Uterus (tissue), 4 donors: Measurements from ENCODE around the gene PDE4D. TPM values are rescaled to one million over a fixed set of nuclear protein-coding genes. Genes with fewer than 3 reads are reported as not detected.

ENCODE experiments used
- DNase-seq, 2 donors: peaks; one replicate each; pipeline ENCODE4 v3.0.0-alpha.2; 2019 to 2020
- H3K27ac ChIP-seq, 2 donors: fragments of 200-600 bp; sonication (generic); 1 replicate in 1 of 2; 2 replicates in 1 of 2; pipeline ENCODE4 v1.5.1; 2016 to 2018
- H3K27me3 ChIP-seq, 2 donors: fragments of 200-600 bp; sonication (generic); one replicate each; pipeline ENCODE4 v1.5.1; 2018 to 2019; ENCODE audit warnings: control low read depth in 1 of 2
- H3K36me3 ChIP-seq, 2 donors: fragments of 200-600 bp; sonication (generic); one replicate each; pipeline ENCODE4 v1.5.1; 2019; ENCODE audit warnings: control low read depth in 1 of 2
- H3K4me1 ChIP-seq, 2 donors: fragments of 200-600 bp; sonication (generic); one replicate each; pipeline ENCODE4 v1.5.1; 2018 to 2019; ENCODE audit warnings: control low read depth in 1 of 2
- H3K4me3 ChIP-seq, 2 donors: fragments of 200-600 bp; sonication (generic); 1 replicate in 1 of 2; 2 replicates in 1 of 2; pipeline ENCODE4 v1.5.1; 2018 to 2019; ENCODE audit warnings: mild to moderate bottlenecking in 1 of 2
- H3K9me3 ChIP-seq, 2 donors: fragments of 200-600 bp; sonication (generic); one replicate each; pipeline ENCODE4 v1.5.1; 2019; ENCODE audit warnings: control low read depth in 1 of 2
- POLR2A ChIP-seq, 2 donors: fragments of 450-650 bp; IDR thresholded peaks; one replicate each; pipeline ENCODE4 v1.6.1; 2016; ENCODE audit warnings: antibody characterized with exemption in 2 of 2, mild to moderate bottlenecking in 1 of 2, moderate library complexity in 1 of 2
- intact Hi-C: fragments of 100-400 bp; cut with DNase I; formaldehyde crosslinking; loops from one replicate; pipeline ENCODE4 v1.15.1; 2023; ENCODE audit warnings: low total_unique reads
- total RNA-seq, 4 donors: library from RNA; depleted of rRNA in 3 of 4; stranded (reverse); fragments of >200 nt in 3 of 4; gene quantifications; one replicate each; pipeline versions ENCODE4 v1.1.0 to v1.2.4, GENCODE V29; 2014 to 2023
- TF ChIP-seq, protein P1 (sequence below), 4 experiments: fragments of 200-600 bp in 2 of 4; fragments of 450-650 bp in 2 of 4; sonication (generic) in 2 of 4; IDR thresholded peaks; one replicate each; pipeline ENCODE4 v1.5.1; 2016 to 2019; ENCODE audit warnings: antibody characterized with exemption in 4 of 4, mild to moderate bottlenecking in 2 of 4, moderate library complexity in 1 of 4
- donor health status: DM: yes; HTN: yes; CAD: no.

Gene PDE4D
- total RNA-seq, 4 donors from 2014 or later = 27.1 to 77.0 (median 45.8) TPM

DNA sequence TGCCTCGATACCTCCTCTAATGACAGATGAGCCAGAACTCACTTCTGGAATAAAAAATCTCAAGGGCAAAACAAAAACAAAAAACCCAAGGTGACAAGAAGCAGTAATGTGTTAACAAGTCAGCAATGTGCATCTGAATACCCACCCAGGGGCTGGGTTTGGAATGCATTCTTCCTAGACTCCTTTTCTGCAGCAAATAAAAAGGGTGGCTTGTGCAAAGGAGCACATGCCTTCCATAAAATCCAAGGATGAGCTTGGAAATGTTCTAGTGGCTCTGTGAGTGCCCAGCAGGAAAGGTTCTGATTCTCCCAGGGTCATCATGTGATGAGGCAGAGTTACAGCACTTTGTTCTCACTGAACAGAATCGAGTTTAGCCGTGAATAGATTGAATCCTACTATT, 710.8 kb downstream of the PDE4D start:
- no peaks in the 10 kb centered on the region for H3K36me3 ChIP-seq
- DNase-seq = no peak
- intact Hi-C loops = no loop called here
- no peak overlapping the region for H3K27ac ChIP-seq
- TF ChIP-seq, protein P1, sequence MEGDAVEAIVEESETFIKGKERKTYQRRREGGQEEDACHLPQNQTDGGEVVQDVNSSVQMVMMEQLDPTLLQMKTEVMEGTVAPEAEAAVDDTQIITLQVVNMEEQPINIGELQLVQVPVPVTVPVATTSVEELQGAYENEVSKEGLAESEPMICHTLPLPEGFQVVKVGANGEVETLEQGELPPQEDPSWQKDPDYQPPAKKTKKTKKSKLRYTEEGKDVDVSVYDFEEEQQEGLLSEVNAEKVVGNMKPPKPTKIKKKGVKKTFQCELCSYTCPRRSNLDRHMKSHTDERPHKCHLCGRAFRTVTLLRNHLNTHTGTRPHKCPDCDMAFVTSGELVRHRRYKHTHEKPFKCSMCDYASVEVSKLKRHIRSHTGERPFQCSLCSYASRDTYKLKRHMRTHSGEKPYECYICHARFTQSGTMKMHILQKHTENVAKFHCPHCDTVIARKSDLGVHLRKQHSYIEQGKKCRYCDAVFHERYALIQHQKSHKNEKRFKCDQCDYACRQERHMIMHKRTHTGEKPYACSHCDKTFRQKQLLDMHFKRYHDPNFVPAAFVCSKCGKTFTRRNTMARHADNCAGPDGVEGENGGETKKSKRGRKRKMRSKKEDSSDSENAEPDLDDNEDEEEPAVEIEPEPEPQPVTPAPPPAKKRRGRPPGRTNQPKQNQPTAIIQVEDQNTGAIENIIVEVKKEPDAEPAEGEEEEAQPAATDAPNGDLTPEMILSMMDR (IDR thresholded peaks at IDR 0.05) = no peak
- TF ChIP-seq POLR2A (IDR thresholded peaks at IDR 0.05) = no peak
- H3K4me3 ChIP-seq = no peak overlapping the region
- H3K9me3 ChIP-seq = no peaks in the 10 kb centered on the region
- H3K4me1 ChIP-seq = no peaks in the 10 kb centered on the region
- no peaks in the 10 kb centered on the region for H3K27me3 ChIP-seq

GRCh38 chr5:59180515-59180914, 713.0 kb downstream of the PDE4D start:
- intact Hi-C loops = no loop called here
- Histone ChIP-seq H3K27me3 (no peaks in the 10 kb centered on the region), H3K4me3 (no peak overlapping the region), H3K36me3 (no peaks in the 10 kb centered on the region), H3K4me1 (no peaks in the 10 kb centered on the region), H3K9me3 (no peaks in the 10 kb centered on the region), H3K27ac (no peak overlapping the region)
- DNase-seq = no peak
- TF ChIP-seq POLR2A (IDR thresholded peaks at IDR 0.05) = no peak
- TF ChIP-seq, protein P1 (IDR thresholded peaks at IDR 0.05) = no peak

GRCh38 chr5:59179704-59180103, 713.8 kb downstream of the PDE4D start:
- intact Hi-C loops = loop anchor here (10.0 kb wide), 1 partner anchor 295 kb away; no protein-coding TSS in a partner anchor
- TF ChIP-seq POLR2A (IDR thresholded peaks at IDR 0.05) = no peak
- TF ChIP-seq, protein P1 (IDR thresholded peaks at IDR 0.05) = no peak

DNA sequence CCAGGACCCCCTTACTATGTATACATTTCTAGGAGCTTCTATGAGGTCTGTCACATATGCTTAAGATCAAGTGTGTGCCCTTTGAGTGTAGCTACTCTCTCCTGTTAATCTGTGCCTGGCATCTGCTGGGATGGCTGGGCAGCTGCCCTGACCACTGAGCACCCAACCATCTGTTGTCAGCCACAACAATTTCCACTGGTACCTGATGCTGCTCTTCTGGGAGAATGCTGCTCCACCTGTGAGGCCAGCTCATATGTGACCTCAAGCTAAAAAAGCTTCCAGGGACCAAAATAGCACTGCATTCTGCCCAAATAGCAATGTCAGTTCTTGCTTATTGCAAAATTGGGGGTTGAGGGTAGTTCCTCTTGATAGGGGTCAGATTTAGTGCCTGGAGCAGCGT, 715.0 kb downstream of the PDE4D start:
- H3K36me3 ChIP-seq = no peaks in the 10 kb centered on the region
- H3K9me3 ChIP-seq = no peaks in the 10 kb centered on the region
- DNase-seq = no peak
- no peak overlapping the region for H3K4me3 ChIP-seq
- TF ChIP-seq POLR2A (IDR thresholded peaks at IDR 0.05) = no peak
- TF ChIP-seq, protein P1 (IDR thresholded peaks at IDR 0.05) = no peak
- H3K4me1 ChIP-seq = no peaks in the 10 kb centered on the region
- no peaks in the 10 kb centered on the region for H3K27me3 ChIP-seq
- intact Hi-C loops = loop anchor here (10.0 kb wide), 1 partner anchor 294 kb away; no protein-coding TSS in a partner anchor
- H3K27ac ChIP-seq = no peak overlapping the region

More at GRCh38 chr5:59179704-59180103, 713.8 kb downstream of the PDE4D start:
- Histone ChIP-seq H3K27me3 (no peaks in the 10 kb centered on the region), H3K4me1 (no peaks in the 10 kb centered on the region), H3K4me3 (no peak overlapping the region), H3K27ac (no peak overlapping the region), H3K36me3 (no peaks in the 10 kb centered on the region), H3K9me3 (no peaks in the 10 kb centered on the region)
- no peak for DNase-seq

DNA sequence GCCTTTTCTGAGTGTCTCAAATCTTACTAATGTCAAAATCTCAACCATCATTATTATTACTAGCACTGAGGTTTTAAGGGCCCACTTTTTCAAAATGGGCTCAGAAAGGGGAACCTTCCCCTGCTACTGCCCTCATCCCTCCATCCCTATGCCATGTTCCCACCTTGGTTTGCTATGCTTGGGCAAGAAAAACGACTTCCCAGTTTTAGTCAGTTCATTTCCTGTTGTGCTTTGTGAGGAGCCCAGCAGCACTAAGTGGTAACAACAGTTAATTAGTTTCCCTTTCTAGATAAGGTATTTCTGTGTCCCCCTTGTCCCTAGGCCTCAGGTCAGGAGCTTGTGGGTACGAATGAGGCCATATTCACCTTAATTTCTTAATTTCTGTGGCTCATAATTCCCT, 715.5 kb downstream of the PDE4D start:
- H3K36me3 ChIP-seq = no peaks in the 10 kb centered on the region
- H3K4me3 ChIP-seq = no peak overlapping the region
- no peaks in the 10 kb centered on the region for H3K4me1 ChIP-seq
- H3K27ac ChIP-seq = no peak overlapping the region
- no peaks in the 10 kb centered on the region for H3K27me3 ChIP-seq
- intact Hi-C loops = loop anchor here (10.0 kb wide), 1 partner anchor 293 kb away; no protein-coding TSS in a partner anchor
- TF ChIP-seq POLR2A (IDR thresholded peaks at IDR 0.05) = no peak
- TF ChIP-seq, protein P1 (IDR thresholded peaks at IDR 0.05) = no peak
- no peak for DNase-seq
- H3K9me3 ChIP-seq = no peaks in the 10 kb centered on the region
